Measurements from ENCODE around the gene ADGRA1.

The ADGRA1 gene

DNA sequence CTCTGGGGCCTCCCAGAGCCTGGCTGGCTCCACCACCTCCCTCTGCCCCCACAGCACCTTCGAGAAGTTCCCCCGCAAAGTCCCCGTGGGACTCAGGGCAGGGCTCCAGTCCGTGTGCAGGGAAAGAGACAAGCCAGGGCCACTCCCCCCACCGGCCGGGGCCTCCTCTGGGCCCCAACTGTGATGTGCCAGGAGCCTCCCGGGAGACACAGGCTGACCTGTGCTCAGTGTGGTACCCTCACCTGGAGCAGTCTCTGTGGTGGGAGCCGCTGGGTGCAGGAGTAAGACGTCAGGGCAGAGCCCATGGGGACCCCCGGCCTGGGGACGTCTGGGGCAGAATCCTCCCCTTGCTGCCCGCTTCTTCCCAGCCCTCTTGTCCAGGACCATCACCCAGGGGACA, 1.5 kb upstream of the ADGRA1 start:
- no peaks in the 10 kb centered on the region for H3K9me3 ChIP-seq (ENCODE audit: low read length)
- no peak overlapping the region for H3K4me3 ChIP-seq (ENCODE audit: low read depth, low read length, poor library complexity, severe bottlenecking)
- H3K4me2 ChIP-seq (ENCODE audit: low read length), result no peak overlapping the region
- no peak for TF ChIP-seq EZH2 (IDR thresholded peaks at IDR 0.05; ENCODE audit: borderline replicate concordance, low read length)
- no peaks in the 10 kb centered on the region for H4K20me1 ChIP-seq (ENCODE audit: insufficient read depth, low read length)
- H2AFZ ChIP-seq (ENCODE audit: low read length), result no peak overlapping the region
- no peaks in the 10 kb centered on the region; the same call in 1 of the 2 replicates for H3K27me3 ChIP-seq (ENCODE audit: insufficient read depth, low read length)
- H3K27ac ChIP-seq (ENCODE audit: low read depth, low read length, poor library complexity, severe bottlenecking), result no peak overlapping the region
- no peaks in the 10 kb centered on the region for H3K4me1 ChIP-seq (ENCODE audit: insufficient read depth, low read length, severe bottlenecking)
- no peaks in the 10 kb centered on the region for H3F3A ChIP-seq (ENCODE audit: insufficient read depth, low read length)
- no peak overlapping the region for H3K9ac ChIP-seq (ENCODE audit: low read length)
- no peaks in the 10 kb centered on the region for H3K79me2 ChIP-seq (ENCODE audit: insufficient read depth, low read length)
- H3K9me2 ChIP-seq (ENCODE audit: low read depth, low read length), result no peaks in the 10 kb centered on the region
- no peaks in the 10 kb centered on the region for H3K36me3 ChIP-seq (ENCODE audit: insufficient read depth, low read length)

DNA sequence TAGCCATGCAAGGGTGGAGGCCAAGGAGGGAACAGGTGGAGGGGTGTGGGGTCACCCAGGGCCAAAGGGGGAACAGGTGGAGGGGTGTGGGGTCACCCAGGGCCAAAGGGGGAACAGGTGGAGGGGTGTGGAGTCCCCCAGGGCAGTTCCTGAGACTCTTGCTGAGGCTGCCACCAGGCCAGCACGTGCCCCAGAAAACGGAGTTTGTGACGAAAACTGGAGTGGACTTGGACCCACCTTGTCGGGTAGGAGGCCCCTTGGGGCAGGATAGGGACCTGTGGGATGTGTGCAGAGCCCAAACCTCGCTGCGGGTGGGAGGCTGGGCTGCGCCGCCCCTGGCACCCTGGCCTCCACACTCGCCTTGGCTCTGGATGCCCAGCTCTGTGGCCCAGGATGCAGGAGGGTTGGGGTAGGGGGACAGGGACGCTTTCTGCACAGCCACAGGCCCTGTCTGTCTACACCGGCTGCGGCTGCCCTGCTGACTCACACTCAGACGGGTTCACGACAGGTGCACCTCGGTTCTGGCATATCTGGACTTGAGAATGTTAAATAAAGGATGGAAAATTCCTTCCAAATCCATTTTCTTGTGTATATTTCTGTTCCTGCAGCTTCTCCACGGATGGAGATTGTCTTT, 562 bp upstream of the ADGRA1 start:
- H3K27ac ChIP-seq (ENCODE audit: low read depth, low read length, poor library complexity, severe bottlenecking), result no peak overlapping the region
- H3K4me1 ChIP-seq (ENCODE audit: insufficient read depth, low read length, severe bottlenecking), result no peaks in the 10 kb centered on the region
- no peaks in the 10 kb centered on the region for H3K79me2 ChIP-seq (ENCODE audit: insufficient read depth, low read length)
- TF ChIP-seq, protein P1, sequence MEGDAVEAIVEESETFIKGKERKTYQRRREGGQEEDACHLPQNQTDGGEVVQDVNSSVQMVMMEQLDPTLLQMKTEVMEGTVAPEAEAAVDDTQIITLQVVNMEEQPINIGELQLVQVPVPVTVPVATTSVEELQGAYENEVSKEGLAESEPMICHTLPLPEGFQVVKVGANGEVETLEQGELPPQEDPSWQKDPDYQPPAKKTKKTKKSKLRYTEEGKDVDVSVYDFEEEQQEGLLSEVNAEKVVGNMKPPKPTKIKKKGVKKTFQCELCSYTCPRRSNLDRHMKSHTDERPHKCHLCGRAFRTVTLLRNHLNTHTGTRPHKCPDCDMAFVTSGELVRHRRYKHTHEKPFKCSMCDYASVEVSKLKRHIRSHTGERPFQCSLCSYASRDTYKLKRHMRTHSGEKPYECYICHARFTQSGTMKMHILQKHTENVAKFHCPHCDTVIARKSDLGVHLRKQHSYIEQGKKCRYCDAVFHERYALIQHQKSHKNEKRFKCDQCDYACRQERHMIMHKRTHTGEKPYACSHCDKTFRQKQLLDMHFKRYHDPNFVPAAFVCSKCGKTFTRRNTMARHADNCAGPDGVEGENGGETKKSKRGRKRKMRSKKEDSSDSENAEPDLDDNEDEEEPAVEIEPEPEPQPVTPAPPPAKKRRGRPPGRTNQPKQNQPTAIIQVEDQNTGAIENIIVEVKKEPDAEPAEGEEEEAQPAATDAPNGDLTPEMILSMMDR (IDR thresholded peaks at IDR 0.05; ENCODE audit: low read length), result no peak
- TF ChIP-seq EZH2 (IDR thresholded peaks at IDR 0.05; ENCODE audit: borderline replicate concordance, low read length), result no peak
- H3F3A ChIP-seq (ENCODE audit: insufficient read depth, low read length), result no peaks in the 10 kb centered on the region
- no peak overlapping the region for H3K9ac ChIP-seq (ENCODE audit: low read length)
- no peaks in the 10 kb centered on the region for H3K9me2 ChIP-seq (ENCODE audit: low read depth, low read length)
- no peak overlapping the region for H3K4me3 ChIP-seq (ENCODE audit: low read depth, low read length, poor library complexity, severe bottlenecking)
- H3K36me3 ChIP-seq (ENCODE audit: insufficient read depth, low read length), result no peaks in the 10 kb centered on the region
- no peak overlapping the region for H3K4me2 ChIP-seq (ENCODE audit: low read length)
- H2AFZ ChIP-seq (ENCODE audit: low read length), result no peak overlapping the region
- H3K9me3 ChIP-seq (ENCODE audit: low read length), result no peaks in the 10 kb centered on the region
- H3K27me3 ChIP-seq (ENCODE audit: insufficient read depth, low read length), result no peaks in the 10 kb centered on the region; the same call in 1 of the 2 replicates
- no peaks in the 10 kb centered on the region for H4K20me1 ChIP-seq (ENCODE audit: insufficient read depth, low read length)

DNA sequence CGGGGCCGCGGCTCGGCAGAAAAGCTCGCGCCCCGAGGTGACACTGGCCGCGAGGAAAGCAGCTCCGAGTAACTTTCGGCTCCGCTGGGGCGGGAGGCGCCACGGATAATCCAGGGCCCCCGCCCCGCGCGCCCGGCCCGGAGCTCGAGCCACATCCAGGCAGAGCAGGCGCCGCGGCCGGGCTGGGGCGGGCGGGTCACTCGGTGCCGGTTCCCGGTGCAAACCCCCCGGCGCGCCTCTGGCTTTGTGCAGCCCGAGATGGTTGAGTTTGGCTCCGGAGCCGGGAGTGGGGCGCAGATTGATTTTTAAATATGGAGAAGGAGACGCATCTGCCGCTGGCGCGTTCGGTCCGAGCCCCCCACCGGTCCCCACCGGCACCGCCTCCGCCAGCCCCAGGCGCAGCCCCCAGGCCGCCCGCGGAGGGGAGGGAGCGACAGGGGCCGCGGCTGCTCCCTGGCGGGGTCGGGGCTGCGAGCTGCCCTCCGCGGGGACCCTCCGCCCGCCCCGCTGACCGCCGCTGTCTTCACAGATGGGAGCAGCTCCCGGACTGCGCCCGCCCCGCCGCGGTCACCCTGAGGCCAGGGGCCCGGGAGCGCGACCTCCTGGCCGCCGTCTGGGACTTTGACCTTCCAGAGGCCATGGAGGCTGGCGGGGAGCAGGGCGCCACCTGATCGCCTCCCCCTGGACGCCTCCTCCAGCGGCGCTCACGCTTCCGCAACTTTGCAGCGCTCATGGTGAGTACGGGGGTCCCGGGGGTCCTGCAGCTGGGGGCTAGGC, 643 bp downstream of the ADGRA1 start:
- H3F3A ChIP-seq (ENCODE audit: insufficient read depth, low read length), result no peaks in the 10 kb centered on the region
- no peaks in the 10 kb centered on the region for H3K4me1 ChIP-seq (ENCODE audit: insufficient read depth, low read length, severe bottlenecking)
- no peaks in the 10 kb centered on the region for H3K79me2 ChIP-seq (ENCODE audit: insufficient read depth, low read length)
- no peak overlapping the region for H3K4me3 ChIP-seq (ENCODE audit: low read depth, low read length, poor library complexity, severe bottlenecking)
- TF ChIP-seq, protein P1 (IDR thresholded peaks at IDR 0.05; ENCODE audit: low read length), result no peak
- TF ChIP-seq EZH2 (IDR thresholded peaks at IDR 0.05; ENCODE audit: borderline replicate concordance, low read length), result no peak
- H3K4me2 ChIP-seq (ENCODE audit: low read length), result no peak overlapping the region
- H3K27ac ChIP-seq (ENCODE audit: low read depth, low read length, poor library complexity, severe bottlenecking), result no peak overlapping the region
- H3K9ac ChIP-seq (ENCODE audit: low read length), result no peak overlapping the region
- no peaks in the 10 kb centered on the region for H4K20me1 ChIP-seq (ENCODE audit: insufficient read depth, low read length)
- H3K36me3 ChIP-seq (ENCODE audit: insufficient read depth, low read length), result no peaks in the 10 kb centered on the region
- no peak overlapping the region for H2AFZ ChIP-seq (ENCODE audit: low read length)
- H3K9me3 ChIP-seq (ENCODE audit: low read length), result no peaks in the 10 kb centered on the region
- no peaks in the 10 kb centered on the region; the same call in 1 of the 2 replicates for H3K27me3 ChIP-seq (ENCODE audit: insufficient read depth, low read length)
- H3K9me2 ChIP-seq (ENCODE audit: low read depth, low read length), result no peaks in the 10 kb centered on the region

All from OCI-LY1 (cell line).